ENCODE measurements around the gene MPIG6B.

- TF ChIP-seq CTCF (IDR thresholded peaks at IDR 0.05) (no peak), ZFX (IDR thresholded peaks at IDR 0.05; ENCODE audit: borderline replicate concordance) (no peak)
These were observed 32.7 kb upstream of the MPIG6B start for GRCh38 chr6:31690231-31691077.

Measured in 22Rv1 (cell line).